T-helper 2 cell (primary cell): ENCODE measurements around the gene KCNRG.
"Not testable (repeated sequence)": the region's sequence is repeated elsewhere in the genome, so short reads cannot be mapped to it uniquely, and the experiment has no call there.

Experiments
- DNase-seq, 5 experiments: peaks; one replicate each; pipeline versions ENCODE4 v3.0.0 to v3.0.0-alpha.2; 2012 to 2022

The KCNRG gene

GRCh38 chr13:50012396-50013169, 2.7 kb upstream of the KCNRG start:
- DNase-seq: no peak

GRCh38 chr13:50014386-50014785, 858 bp upstream of the KCNRG start:
- DNase-seq: no peak

GRCh38 chr13:50015750-50016149, 506 bp downstream of the KCNRG start:
- DNase-seq: no peak

- no peak for DNase-seq
These were observed 1.2 kb downstream of the KCNRG start for GRCh38 chr13:50016444-50016843.

- no peak for DNase-seq
These were observed 2.6 kb downstream of the KCNRG start for GRCh38 chr13:50017819-50018218.

- no peak for DNase-seq
These were observed 10.2 kb downstream of the KCNRG start for GRCh38 chr13:50025436-50025835.

GRCh38 chr13:50026788-50027473, 11.7 kb downstream of the KCNRG start:
- DNase-seq: no peak

GRCh38 chr13:50030315-50030714, 15.1 kb downstream of the KCNRG start:
- DNase-seq: no peak

- no peak for DNase-seq
These were observed 18.5 kb downstream of the KCNRG start for GRCh38 chr13:50033725-50034124.

GRCh38 chr13:50037788-50038187, 22.5 kb downstream of the KCNRG start:
- DNase-seq: no peak

GRCh38 chr13:50038266-50038665, 23.0 kb downstream of the KCNRG start:
- no peak for DNase-seq

GRCh38 chr13:50052478-50052877, 37.2 kb downstream of the KCNRG start:
- DNase-seq: peak in 1 of 5 experiments; percentile 50

- DNase-seq: no peak
These were observed 38.6 kb downstream of the KCNRG start for GRCh38 chr13:50053844-50054243.

GRCh38 chr13:50055454-50055853, 40.2 kb downstream of the KCNRG start:
- DNase-seq: no peak

- DNase-seq: no peak
These were observed 45.5 kb downstream of the KCNRG start for GRCh38 chr13:50060718-50061117.

- DNase-seq: not testable (repeated sequence)
These were observed 47.1 kb downstream of the KCNRG start for GRCh38 chr13:50062336-50062735.

- no peak for DNase-seq
These were observed 50.5 kb downstream of the KCNRG start for GRCh38 chr13:50065712-50066111.

GRCh38 chr13:50068508-50068907, 53.3 kb downstream of the KCNRG start:
- DNase-seq: no peak

- DNase-seq: no peak
These were observed 54.0 kb downstream of the KCNRG start for GRCh38 chr13:50069261-50069660.

GRCh38 chr13:50070186-50070585, 54.9 kb downstream of the KCNRG start:
- no peak for DNase-seq
